Activated effector memory CD4-positive, alpha-beta T cell treated with anti-CD3 and anti-CD28 coated beads, Interleukin-2, amount 50 U/mL, for 16 hours (primary cell): ENCODE data around the gene MARK1.
"Not testable (repeated sequence)": the region's sequence is repeated elsewhere in the genome, so short reads cannot be mapped to it uniquely, and the experiment has no call there.

Experiments
- DNase-seq: peaks from one replicate; pipeline ENCODE4 v3.0.0-alpha.2; 2020

MARK1 gene

DNA sequence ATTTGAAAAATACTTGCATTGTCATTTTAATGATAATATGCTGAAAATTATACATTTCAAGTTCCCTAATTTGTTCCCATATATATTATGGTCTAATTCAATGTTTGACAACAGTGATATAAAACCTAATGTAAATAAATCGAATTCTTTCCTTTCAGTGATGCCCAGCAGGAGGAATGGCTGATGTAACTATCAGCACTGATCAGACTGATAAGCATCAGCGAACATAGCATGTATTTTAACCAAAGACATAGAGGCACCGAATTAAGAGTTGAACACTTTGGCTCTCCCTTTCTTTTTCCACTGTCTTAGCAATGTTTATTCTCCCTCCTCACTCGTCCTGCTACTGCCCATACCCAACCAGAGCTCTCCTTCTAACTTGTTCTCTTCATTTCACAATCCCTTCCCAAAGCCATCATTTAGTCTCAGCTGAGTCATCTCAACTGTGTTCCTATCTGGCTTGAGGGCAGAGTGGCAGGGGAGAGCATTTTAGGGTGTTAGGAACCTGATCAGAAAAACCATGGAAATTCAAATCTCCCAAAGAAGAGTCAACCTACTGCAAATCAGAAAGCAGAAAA lies 103.4 kb downstream of the MARK1 start:
- DNase-seq, result no peak

DNA sequence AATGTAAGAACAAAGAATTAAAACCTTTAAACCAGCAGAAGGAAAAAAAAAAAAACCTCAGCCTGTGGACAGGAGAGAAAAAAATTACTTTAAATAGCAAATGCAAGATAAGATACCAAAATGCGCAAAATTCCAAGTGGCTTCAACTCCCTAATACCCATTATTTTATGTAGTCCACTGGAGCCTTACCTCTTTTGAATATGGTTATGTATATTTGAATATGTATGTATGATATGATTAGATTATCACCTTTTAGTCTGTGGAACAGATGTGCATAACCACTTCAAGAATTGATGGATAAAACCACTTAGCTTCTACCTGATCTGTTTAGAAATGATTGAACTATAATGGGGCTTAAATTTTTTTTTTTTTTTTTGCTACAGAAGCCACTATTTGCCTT lies 109.8 kb downstream of the MARK1 start:
- no peak for DNase-seq

DNA sequence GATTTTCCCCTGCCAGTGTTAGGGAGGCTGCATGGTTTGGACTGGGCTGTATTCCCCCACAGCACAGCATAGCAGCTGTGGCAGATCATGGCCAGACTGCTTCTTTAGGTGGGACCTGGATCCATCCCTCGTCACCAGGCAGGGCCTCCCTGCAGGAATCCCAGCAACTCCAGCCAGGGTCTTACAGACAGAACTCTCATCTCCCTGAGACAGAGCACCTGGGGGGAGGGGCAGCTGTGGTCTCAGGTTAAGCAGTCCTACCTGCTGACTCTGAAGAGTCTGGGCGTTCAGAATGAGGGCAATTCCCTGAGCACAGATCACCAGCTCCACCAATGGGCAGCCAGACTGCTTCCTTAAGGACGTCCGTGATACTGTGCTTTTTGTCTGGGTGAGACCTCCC lies 114.3 kb downstream of the MARK1 start:
- no peak for DNase-seq

GRCh38 chr1:220652995-220653394 lies 125.1 kb downstream of the MARK1 start:
- no peak for DNase-seq

- DNase-seq, result no peak
Measured at GRCh38 chr1:220655509-220655908, 127.6 kb downstream of the MARK1 start.

- no peak for DNase-seq
Measured at GRCh38 chr1:220655961-220656740, 128.2 kb downstream of the MARK1 start.

GRCh38 chr1:220666349-220666748 lies 138.4 kb downstream of the MARK1 start:
- DNase-seq, result no peak

DNA sequence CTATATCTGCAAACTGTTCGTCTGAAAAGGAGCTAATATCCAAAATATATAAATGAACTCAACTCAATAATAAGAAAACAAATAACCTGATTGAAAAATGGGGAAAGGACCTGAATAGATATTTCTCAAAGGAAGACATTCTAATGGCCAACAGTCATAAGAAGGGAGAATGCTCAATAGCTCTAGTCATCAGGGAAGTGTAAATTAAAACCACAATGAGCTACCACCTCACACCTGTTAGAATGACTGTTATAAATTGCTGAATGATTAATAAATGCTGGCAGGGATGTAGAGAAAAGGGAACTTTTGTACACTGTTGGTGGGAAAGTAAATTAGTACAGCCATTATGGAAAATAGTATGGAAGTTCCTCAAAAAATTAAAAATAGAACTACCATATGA lies 141.1 kb downstream of the MARK1 start:
- no peak for DNase-seq

DNA sequence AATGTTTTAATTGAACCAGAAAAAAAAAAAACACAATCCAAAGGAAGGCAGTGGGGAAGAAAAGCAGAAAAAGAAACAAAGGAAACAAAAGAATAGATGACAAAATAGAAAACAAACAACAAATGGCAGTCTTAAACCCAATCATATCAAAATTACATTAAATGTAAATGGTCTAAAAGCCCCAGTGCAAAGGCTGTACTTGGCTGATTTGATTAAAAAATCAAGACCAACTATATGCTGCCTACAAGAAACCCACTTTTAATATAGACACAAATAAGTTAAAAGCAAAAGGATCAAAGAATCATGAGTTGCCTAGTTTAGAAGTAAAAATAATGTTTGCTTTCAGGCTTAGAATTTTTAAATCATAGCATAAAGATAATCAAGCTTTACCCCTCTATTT lies 142.4 kb downstream of the MARK1 start:
- DNase-seq, result no peak

- no peak for DNase-seq
Measured at GRCh38 chr1:220673921-220674320, 146.0 kb downstream of the MARK1 start.

DNA sequence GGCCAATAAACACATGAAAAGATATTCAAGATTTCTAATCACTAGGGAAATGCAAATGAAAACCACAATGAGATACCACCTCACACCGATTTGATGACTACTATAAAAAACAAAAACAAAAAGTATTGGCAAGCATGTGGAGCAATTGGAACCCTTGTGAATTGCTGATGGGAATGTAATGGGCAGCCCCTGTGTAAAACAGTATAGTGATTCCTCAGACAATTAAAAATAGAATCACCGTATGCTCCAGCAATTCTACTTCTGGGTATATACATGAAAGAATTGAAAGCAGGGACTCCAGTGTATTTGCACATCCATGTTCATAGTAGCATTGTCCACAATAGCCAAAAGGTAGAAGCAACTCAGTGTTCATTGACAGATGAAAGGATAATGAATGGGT lies 149.3 kb downstream of the MARK1 start:
- no peak for DNase-seq

GRCh38 chr1:220680085-220680687 lies 152.2 kb downstream of the MARK1 start:
- no peak for DNase-seq

GRCh38 chr1:220681220-220681880 lies 153.4 kb downstream of the MARK1 start:
- DNase-seq, result no peak

GRCh38 chr1:220682901-220683576 lies 155.1 kb downstream of the MARK1 start:
- no peak for DNase-seq

- not testable (repeated sequence) for DNase-seq
Measured at GRCh38 chr1:220683716-220684115, 155.8 kb downstream of the MARK1 start.

GRCh38 chr1:220684890-220685289 lies 157.0 kb downstream of the MARK1 start:
- DNase-seq, result no peak

DNA sequence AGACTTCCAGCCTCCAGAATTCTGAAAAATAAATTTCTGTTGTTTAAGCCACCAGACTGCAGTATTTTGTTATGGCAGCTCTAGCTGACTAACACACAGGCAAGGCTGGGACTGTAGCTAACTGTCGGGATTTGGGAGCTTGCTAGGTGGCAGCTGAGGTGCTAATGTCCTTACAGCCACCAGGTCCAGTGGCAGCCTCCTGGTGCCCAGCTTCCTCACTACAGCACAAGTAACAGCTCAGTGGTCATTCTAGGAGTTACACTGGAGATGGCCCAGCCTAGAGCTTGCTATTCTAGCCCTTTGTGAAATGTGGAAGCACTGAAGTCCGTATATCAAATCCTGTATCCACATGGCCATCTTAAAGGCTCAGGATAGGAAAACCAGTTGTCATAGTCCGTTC lies 157.9 kb downstream of the MARK1 start:
- no peak for DNase-seq

DNA sequence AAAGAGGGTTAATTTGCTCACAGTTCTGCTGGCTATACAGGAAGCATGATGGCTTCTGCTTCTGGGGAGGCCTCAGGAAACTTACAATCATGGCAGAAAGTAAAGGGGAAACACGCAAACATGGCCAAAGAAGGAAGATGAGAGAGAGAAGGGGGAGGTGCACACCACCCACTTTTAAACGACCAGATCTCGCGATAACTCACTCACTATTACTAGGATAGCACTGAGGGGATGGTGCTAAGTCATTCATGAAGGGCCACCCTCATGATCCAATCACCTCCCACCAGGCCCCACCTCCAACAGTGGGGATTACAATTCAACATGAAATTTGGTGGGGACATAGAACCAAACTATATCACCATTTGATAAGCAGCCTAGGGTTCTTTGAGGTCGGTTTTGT lies 159.9 kb downstream of the MARK1 start:
- no peak for DNase-seq

GRCh38 chr1:220689666-220690065 lies 161.7 kb downstream of the MARK1 start:
- DNase-seq, result no peak

- DNase-seq, result peak; percentile 90
Measured at GRCh38 chr1:220690140-220691052, 162.5 kb downstream of the MARK1 start, which contains the start of gene C1orf115. Gene C1orf115 (plus strand): TSS chr1:220690363. CDS start chr1:220690403, 40 bp downstream.

GRCh38 chr1:220691053-220691684 lies 163.2 kb downstream of the MARK1 start:
- DNase-seq, result no peak
